Right ventricle myocardium inferior (tissue), 1 donor: ENCODE results near the gene SLC9B2. TPM values are rescaled to one million over a fixed set of nuclear protein-coding genes. Genes with fewer than 3 reads are reported as not detected.
"Not testable (repeated sequence)": the region's sequence is repeated elsewhere in the genome, so short reads cannot be mapped to it uniquely, and the experiment has no call there.

Experiments
- ATAC-seq: fragments of 200-7000 bp; cut with Tn5 transposase; one replicate; pipeline ENCODE4 v1.9.1; 2020; ENCODE audit warnings: mild to moderate bottlenecking, moderate library complexity
- DNase-seq: peaks from one replicate; pipeline ENCODE4 v3.0.0; 2021; ENCODE audit errors: missing footprints
- intact Hi-C: fragments of 100-400 bp; cut with DNase I; formaldehyde crosslinking; loops from one replicate; pipeline ENCODE4 v1.11.0; 2022
- total RNA-seq: library from RNA; stranded (reverse); fragmentation: NEBNext Ultra II Directional; extraction: Animal tissue kit (Norgen Biotek cat#: 25700); gene quantifications from one replicate; pipeline ENCODE4 v1.2.1, GENCODE V29; 2021
- donor health status: DM: no; HTN: yes; CAD: no; lungs with severe emphysema.

Gene SLC9B2
- total RNA-seq, 1 donor from 2014 or later: 3.3 TPM

DNA sequence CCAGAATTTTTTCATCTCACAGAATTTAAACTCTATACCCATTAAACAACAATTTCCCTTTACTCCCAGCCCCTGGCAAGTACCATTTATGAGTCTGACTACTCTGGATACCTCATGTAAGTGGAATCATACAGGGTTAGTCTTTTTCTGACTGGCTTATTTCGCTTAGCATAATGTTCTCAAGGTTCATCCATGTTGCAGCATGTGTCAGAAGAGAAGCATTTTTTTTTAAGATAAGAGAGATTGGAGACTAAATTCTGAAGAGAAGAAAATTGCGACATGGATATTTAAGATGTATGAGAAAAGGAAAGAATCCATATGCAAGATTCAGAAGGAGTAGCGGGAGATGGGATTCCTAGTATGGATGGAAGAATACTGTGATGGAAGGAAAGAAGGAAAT lies 45.8 kb downstream of the SLC9B2 start:
- no peak for ATAC-seq
- DNase-seq: no peak
- intact Hi-C loops: no loop called here

DNA sequence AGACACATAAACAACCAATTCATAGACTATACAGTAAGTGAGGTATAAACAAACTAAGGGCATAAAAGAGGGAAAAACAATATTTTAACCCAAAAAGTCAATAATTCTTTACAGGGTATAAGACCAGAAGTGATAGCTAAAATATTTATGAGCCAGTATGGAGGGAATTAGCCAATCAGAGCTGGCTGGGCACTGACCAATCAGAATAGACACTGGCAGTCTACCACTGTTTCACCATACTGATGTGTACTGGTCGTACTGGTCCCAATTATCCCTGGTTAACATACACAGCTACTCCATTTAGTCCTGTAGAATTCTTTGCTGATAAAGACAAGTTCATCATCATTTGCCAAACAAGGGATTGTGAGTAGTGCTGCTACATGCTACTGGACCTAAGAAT lies 47.3 kb downstream of the SLC9B2 start:
- DNase-seq (no peak), ATAC-seq (no peak)
- intact Hi-C loops: no loop called here

DNA sequence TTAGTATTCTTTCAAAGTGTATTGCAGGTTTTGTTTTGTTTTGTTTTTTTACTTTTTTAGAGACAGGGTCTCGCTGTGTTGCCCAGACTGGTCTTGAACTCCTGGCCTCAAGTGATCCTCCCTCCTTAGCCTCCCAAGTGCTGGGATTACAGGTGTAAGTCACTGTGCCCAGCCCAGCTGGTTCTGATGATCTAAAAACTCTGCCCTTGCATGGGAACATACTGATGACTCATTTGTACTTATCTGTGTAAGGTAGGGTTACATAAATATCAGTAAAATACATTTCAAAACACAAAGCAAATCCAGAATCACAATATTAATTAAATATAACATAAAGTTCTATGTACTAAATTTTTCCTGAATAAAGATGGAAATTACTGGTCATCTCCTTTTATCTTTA lies 49.7 kb downstream of the SLC9B2 start:
- ATAC-seq: no peak
- intact Hi-C loops: no loop called here
- no peak for DNase-seq

DNA sequence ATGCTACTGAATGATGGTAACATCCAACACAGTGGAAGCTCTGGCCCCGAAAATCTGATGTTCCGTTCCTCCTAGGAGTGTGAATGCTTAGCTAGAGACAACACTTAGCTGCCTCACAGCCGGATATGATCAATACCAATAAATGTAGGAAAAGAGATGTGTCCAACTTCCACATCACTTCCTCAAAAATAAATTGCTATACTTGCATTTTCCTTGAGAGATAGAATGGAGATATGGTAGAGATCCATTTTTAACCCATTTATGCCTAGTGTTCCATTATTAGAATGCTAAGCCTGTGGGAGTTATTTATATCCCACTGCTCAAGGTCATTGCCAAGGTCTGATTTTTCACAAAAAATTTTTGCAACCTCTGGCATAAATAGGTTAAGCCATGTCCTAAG lies 51.6 kb downstream of the SLC9B2 start:
- no peak for ATAC-seq
- intact Hi-C loops: no loop called here
- DNase-seq: no peak

DNA sequence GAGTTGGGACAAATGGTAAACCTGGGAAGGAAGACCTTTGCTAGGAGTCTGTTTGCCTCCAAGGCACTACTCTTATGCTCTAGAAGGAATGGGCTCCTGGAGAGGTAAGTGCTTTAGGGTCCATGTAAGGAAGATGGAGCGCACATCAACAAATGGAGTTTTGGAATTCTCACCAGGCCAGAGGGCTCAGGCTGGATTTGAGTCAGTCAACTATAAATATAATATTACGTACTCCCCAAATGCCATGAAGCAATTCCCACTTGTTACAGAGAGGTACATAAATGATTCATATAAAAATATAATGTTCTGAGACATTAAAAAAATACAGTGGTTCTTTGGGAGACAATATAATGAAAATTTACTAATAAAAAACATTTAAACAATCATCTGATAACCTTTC lies 55.4 kb downstream of the SLC9B2 start:
- DNase-seq (no peak), ATAC-seq (no peak)
- intact Hi-C loops: no loop called here

DNA sequence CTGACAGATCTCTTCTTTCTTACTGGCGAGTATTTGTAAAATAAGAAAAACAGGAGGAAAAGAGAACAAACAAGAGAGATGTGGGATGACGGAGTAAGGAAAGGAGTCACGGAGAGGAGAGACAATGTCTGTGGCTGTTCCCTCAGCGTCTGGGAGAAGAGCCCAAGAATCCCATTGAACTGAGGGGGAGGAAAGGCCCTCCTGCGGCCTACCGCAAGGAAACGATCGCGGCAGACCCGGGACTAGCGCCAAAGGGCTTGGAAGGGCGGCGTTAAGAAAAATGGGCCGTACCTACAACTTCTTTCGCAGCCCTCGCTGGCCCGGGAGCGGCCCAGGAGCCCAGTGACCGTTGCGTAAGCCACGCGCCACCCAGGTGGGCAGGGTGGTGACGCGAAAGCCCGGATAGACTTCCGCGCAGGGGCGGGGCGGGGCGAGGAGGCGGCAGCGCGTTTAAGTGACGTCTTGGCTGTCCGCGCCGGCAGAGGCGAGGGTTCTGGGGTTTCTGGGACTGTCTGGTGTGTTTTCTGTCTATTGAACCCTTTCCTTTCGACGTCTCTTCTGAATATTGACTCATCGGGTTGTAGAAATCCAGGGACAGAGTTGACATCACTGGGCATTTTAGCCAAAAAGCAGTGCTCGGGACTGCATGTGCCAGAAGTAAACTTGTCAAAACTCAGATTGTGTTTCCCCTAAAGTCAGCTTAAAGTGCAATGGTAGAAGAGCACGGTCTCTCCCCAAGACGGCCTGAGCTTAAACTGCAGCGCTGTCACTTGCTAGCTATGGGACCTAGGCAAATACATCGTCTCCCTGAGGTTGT lies 57.0 kb downstream of the SLC9B2 start, which contains the start of gene SLC9B1:
TSS of gene SLC9B1 (minus strand) at position 398 of the 817 bp plus-strand sequence. CDS start 27,994 bp downstream, outside the sequence.
- ATAC-seq (peak; percentile 99), DNase-seq (peak; percentile 98)
- intact Hi-C loops: loop anchor here (2.0 to 10.0 kb wide), 4 partner anchors 75 to 587 kb away; partner anchors contain the start of genes BDH2, CISD2 and UBE2D3

DNA sequence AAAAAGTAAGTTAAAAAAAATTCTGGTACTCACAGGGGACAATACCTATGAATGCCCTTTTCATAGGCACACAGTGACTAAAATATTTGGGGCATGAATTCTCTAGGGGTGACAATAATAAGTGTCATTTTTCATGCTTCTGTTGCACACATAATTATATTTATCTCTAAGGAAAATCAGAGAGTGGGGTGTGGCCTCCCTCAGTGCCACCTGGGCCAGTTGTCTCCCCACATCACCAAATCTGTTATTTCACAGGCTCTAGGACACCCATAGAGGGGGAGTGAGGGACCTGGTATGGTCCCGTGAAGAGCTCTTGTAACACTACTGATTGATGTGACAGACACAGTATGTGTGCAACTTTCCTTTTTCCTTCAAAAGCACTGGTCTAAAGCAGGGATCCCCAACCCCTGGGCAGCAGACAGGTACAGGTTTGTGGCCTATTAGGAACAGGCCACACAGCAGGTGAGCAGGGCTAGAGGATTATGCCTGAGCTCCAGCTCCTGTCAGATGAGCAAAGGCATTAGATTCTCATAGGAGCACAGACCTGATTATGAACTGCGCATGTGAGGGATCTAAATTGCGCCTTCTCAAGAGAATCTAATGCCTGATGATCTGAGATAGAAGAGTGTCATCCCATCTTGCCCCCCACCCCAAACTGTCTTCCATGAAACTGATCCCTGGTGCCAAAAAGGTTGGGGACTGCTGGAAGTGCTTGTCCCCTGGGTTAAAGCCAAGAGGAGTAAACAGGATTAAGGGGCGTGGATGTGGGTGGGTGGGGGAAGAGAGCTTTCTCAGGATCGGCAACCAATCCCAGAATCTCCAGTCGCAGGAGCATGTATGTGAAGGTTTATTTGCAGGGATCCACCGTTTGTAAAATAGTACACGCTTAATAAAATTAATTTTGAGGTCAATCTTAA lies 57.9 kb downstream of the SLC9B2 start:
- ATAC-seq (peak; percentile 35), DNase-seq (no peak)
- intact Hi-C loops: loop anchor here (2.0 to 10.0 kb wide), 4 partner anchors 76 to 586 kb away; partner anchors contain the start of genes BDH2, CISD2 and UBE2D3

DNA sequence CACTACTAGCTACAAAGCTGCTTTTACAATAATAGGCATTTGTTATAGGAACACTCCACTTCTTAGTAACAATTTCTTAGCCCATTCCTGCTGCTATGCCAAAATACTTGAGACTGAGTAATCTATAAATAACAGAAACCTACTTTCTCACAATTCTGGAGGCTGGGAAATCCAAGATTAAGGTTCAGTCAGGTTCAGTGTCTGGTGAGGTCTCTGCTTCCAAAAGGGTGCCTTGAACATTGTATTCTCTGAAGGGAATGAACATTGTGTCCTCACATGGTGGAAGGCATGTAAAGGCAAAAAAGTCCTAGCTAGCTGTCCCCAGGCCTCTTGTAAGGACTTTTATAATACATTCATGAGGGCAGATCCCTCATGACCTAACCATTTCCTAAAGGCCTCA lies 64.0 kb downstream of the SLC9B2 start:
- intact Hi-C loops: loop anchor here (2.0 to 10.0 kb wide), 2 partner anchors 82 to 566 kb away; partner anchors contain the start of gene BDH2
- ATAC-seq (no peak), DNase-seq (no peak)

DNA sequence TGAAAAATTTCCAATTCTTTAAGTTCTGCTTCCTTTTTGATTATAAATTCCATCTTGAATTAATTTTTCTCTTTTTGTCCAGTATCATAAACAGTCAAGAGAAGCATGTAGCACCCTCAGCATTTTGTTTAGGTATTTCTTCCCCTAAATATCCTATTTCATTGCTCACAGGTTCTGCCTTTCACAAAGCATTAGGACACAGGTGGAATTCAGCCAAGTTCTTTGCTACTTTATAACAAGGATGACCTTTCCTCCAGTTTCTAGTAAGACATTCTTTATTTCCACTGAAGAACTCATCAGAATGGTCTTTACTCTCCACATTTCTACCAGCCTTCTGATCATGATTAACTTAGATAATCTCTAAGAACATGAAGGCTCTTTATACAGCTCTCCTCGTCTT lies 64.5 kb downstream of the SLC9B2 start:
- DNase-seq: no peak
- peak; percentile 36 for ATAC-seq
- intact Hi-C loops: loop anchor here (2.0 to 10.0 kb wide), 2 partner anchors 83 to 565 kb away; partner anchors contain the start of gene BDH2

DNA sequence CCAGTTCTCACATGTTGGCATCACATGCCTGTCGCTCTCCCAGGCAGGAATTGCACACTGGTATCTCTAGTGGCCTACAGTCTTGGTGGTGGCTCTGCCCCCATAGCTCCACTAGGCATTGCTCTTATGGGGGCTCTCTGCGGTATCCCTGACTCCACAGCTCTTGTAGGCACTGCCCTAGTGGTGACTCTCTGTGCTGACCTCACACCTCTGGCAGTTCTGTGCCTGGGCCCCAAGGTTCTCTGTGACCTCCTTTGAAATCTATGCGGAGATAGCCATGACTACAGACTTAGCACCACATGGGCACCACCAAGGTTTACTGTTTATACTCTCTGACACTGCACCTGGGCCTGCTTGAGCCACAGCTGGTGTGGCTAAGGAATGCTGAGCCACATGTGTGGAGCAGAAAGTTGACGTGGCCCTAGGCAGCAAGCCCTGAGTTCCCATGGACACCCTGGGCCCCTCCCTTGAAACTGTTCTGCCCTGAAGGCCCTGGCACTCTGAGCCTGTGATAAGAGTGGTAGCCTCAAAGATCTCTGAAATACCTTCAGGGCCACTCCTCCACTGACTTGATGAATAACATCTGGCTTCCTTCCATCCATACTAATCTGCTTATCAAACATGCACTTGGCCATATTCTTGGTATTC lies 65.1 kb downstream of the SLC9B2 start:
- intact Hi-C loops: loop anchor here (2.0 to 10.0 kb wide), 2 partner anchors 83 to 565 kb away; partner anchors contain the start of gene BDH2
- ATAC-seq (peak; percentile 53), DNase-seq (no peak)

DNA sequence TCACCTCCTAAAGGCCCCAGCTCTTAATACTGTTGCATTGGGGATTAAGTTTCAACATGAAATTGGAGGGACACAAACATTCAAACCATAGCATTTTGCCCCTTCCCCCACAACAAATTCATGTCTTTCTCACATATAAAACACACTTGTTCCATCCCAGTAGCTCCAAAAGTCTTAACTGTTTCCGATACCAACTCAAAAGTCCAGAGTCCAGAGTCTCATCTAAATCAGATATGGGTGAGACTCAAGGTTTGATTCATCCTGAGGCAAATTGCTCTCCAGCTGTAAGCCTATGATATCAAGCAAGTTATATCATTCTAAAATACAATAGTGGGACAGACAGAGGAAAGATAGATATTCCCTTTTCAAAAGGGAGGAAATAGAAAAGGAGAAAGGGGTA lies 65.8 kb downstream of the SLC9B2 start:
- ATAC-seq (no peak), DNase-seq (no peak)
- intact Hi-C loops: loop anchor here (10.0 kb wide), 1 partner anchor 84 kb away; the partner anchor contains the start of gene BDH2

DNA sequence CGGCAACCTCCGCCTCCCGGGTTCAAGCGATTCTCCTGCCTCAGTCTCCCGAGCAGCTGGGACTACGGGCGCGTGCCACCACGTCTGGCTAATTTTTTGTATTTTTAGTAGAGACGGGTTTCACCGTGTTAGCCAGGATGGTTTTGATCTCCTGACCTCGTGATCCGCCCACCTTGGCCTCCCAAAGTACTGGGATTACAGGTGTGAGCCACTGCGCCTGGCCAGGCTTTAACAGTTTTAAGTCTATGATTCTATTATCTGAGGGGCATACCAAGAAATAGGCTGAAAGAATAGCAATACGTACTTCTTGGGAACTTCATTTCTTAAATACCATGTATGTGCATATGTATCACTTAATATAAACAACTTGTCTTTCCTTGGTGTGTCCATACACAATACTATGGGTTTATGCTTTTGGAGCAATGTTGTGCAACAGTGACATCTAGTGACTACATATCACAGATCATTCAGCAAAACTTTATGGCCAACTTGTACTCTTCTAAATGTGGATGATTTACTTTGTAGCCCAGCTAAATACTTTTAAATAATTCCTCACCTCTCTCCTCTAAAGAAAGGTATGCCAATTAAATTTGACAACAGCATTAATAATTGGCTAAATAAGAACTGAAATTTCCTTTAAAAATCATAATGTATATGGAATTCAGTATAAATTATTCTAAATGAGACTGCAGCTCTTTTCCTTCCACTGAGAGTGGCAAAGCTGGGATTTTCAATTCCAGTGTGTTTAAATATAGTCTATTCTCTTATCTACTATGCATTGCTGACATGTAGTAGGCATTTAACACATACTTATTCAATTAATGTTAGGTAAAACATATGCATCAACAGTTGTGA lies 67.5 kb downstream of the SLC9B2 start:
- ATAC-seq: peak; percentile 76
- intact Hi-C loops: loop anchor here (2.0 kb wide), 1 partner anchor 388 kb away; no protein-coding TSS in a partner anchor
- no peak for DNase-seq

DNA sequence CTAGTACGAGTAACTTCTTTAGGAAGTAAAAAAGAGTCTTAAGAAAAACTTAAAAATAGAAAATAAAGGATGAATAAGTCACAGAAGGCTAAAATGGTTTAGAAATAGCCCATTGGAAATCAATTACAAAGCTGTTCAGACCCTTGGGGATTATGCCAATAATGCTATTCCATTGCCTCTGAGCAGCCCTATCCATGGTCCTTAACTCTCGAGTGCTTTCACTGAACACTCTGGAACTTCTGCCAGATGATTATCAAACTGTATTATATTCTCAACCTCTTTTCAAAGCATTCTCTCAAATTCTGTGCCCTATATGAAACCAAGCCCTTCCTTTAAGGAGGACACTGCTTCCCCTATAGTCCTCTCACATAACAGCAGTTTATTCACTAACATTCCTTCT lies 74.0 kb downstream of the SLC9B2 start:
- DNase-seq: no peak
- intact Hi-C loops: no loop called here
- ATAC-seq: no peak

DNA sequence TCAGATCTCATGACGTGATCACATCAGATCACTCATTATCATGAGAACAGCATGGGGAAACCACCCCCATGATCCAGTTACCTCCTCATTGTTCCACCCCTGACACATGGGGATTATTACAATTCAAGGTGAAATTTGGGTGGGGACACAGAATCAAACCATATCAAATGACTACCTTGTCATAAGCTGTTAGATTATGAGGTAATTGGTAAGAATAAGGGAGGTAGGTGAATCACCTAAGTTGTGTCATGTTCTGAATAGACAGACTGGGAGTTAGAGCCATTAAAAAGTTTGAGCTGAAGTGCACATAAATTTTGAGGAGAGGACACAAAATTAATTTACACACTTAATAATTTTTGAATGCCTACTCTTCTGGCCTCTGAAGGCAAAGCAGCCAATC lies 81.8 kb downstream of the SLC9B2 start:
- no peak for ATAC-seq
- no peak for DNase-seq
- intact Hi-C loops: no loop called here

DNA sequence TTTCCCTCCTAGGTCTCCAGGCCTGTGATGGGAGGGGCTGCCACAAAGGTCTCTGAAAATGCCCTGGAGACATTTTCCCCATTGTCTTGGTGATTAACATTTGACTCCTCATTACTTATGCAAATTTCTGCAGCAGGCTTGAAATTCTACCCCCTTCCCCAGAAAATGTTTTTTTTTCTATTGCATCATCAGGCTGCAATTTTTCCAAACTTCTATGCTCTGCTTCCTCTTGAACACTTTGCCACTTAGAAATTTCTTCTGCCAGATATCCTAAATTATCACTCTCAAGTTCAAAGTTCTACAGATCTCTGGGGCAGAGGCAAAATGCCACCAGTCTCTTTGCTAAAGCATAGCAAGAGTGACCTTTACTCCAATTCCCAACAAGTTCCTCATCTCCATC lies 82.6 kb downstream of the SLC9B2 start:
- intact Hi-C loops, DNase-seq, ATAC-seq: not testable (repeated sequence)

DNA sequence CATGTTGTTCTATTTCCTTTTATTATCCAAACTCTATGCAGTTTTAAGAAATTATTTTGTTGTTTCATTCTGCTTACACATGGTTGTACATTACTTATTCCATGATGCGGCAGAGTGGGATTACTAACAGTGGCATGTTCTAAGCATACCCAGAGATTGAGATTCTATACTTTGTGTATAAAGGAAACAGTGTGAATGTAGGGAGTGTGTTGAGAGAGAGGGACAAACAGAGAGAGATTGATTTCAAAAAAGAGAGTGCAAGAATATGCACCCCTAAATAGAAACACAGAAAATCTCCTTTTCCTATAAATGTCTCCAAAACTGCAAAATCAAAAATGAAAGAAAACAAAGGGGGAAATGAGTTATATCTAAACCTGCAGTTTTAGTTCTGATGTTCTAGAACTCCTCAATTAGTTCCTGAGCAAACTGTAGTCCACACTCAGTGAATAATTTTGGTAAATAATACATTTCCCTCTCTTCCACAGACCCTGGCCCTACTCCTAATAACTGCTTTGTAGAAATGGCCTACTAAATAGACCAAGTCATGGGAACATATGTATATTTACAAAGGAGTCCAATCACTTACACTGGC lies 88.0 kb downstream of the SLC9B2 start:
- no peak for ATAC-seq
- intact Hi-C loops: no loop called here
- DNase-seq: no peak

DNA sequence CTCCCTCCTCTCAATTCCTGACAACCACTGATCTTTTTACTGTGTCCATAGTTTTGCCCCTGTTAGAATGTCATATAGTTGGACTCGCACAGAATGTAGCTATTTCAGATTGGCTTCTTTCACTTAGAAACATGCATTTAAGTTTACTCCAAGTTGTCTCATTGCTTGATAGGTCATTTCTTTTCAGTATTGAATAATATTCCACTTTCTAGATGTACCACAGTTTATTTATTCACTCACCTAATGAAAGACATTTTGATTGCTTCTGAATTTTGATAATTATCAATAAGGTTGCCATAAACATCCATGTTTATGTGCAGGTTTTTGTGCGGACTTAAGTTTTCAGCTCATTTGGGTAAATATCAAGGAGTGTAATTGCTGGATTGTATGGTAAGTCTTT lies 95.6 kb downstream of the SLC9B2 start:
- intact Hi-C loops: no loop called here
- ATAC-seq: no peak
- no peak for DNase-seq
